HG03558 (cell line): ENCODE data around the gene NINJ1.

Experiments used
- ATAC-seq: cut with Tn5 transposase; IDR thresholded peaks from one replicate; pipeline ENCODE4 v1.9.1; 2021; ENCODE audit warnings: moderate number of reproducible peaks; ENCODE audit not compliant: unreplicated experiment; ENCODE audit errors: extremely low read depth

The NINJ1 gene

GRCh38 chr9:93134740-93135444 lies 841 bp upstream of the NINJ1 start:
- no peak for ATAC-seq

DNA sequence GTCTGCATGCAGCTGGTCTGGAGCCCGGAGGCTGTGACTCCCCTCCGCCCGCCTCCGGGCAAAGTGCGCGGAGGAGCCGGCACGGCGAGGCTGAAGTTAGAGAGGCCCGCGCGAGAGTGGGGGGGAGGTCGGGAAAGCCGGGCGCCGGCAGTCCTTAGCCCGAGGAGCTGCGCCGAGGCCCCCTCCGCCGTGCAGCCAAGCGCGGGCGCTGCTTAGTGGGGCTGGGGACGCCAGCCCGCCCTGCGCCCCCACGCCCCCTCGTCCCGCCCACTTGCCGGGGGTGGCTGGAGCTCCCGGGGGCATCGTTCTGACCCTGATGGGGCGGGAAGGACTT lies 403 bp downstream of the NINJ1 start:
- ATAC-seq, result no peak

GRCh38 chr9:93132946-93133680 lies 938 bp downstream of the NINJ1 start:
- ATAC-seq, result no peak

- ATAC-seq, result no peak
Measured at GRCh38 chr9:93132287-93132927, 1.6 kb downstream of the NINJ1 start.

GRCh38 chr9:93131599-93132286 lies 2.3 kb downstream of the NINJ1 start:
- no peak for ATAC-seq

GRCh38 chr9:93130861-93131481 lies 3.1 kb downstream of the NINJ1 start:
- no peak for ATAC-seq

- ATAC-seq, result no peak
Measured at GRCh38 chr9:93129691-93130500, 4.2 kb downstream of the NINJ1 start.

GRCh38 chr9:93129286-93129685 lies 4.8 kb downstream of the NINJ1 start:
- no peak for ATAC-seq

DNA sequence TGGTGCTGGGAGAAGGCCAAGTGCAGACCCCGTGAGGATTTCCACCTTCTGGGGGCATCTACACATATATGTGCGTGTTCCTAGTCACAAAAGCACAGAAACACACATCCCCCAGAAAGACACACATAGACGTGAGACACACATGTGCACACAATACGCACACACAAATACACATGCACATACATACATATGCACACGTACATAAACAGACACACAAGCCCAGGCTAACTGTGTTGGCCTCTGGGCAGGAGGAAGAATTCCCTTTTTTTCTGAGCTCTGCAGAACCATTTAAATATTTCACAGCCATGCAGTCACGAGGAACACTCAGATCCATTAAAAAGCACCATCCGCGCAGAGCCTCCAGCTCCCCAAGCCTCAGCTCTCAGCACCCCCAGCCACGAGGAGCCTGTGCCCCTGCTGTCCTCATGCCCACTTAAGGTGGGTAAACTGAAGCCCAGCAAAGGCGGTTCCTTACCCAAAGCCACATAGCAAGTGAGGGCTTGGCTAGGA lies 5.3 kb downstream of the NINJ1 start:
- ATAC-seq, result no peak

DNA sequence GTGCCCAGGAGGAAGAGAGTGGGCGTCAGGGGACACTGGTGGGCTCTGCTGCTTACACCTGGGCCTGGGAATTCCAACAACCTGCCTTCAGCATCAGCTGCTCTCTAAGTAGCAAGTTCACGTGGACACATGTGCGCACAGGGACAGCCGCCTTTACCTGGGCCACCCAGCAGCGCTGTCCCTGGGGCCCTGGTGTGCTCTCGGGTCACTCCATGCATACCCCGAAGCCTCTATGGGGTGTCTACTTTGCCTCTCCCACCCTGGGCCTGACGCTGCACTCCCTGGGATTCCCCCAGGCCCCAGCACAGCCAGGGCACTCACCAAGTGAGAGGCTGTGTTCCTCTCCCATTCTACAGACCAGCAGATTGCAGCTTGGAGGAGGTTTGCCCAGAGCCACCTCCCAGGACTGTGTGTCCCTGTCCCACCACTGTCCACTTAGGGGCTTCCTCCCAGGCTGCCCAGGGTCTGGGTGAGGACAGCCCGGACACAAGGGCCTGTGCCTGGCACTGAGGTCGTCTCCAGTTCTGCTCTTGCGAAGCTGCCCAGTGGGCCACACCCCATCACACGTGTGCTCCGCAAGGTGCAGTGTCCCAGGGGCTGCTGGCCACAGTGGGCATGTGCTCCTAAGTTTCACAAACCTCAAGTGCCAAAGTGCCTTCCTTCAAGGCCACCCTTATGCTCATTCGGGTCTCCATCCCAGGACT lies 5.9 kb downstream of the NINJ1 start:
- ATAC-seq, result no peak

- ATAC-seq, result no peak
Measured at GRCh38 chr9:93127395-93127911, 6.6 kb downstream of the NINJ1 start.

DNA sequence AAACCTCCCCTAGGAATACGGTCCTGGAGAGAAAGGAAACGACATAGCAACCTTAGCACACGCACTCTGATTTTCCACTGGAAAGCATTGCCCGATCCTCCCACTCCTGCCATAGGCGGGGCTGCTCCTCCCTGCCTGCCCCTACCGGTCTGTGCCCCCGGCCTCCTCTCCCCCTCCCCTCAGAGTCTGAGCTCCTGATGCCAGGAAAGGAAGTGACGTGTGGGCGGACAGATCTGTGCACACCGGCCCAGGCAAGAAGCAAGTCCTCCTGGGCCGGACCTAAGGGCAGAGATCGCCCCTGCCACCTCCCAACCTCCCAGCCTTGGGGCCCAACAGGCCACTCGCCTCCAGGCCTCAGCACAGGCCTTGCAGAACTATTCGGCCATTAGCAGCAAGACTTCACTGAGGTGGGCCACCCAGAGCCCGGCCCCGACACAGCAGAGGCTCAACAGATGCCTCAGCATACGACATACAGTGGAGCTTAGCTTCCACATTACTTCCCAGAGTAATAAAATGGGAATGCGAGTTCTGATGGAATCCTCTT lies 7.2 kb downstream of the NINJ1 start:
- ATAC-seq, result no peak

DNA sequence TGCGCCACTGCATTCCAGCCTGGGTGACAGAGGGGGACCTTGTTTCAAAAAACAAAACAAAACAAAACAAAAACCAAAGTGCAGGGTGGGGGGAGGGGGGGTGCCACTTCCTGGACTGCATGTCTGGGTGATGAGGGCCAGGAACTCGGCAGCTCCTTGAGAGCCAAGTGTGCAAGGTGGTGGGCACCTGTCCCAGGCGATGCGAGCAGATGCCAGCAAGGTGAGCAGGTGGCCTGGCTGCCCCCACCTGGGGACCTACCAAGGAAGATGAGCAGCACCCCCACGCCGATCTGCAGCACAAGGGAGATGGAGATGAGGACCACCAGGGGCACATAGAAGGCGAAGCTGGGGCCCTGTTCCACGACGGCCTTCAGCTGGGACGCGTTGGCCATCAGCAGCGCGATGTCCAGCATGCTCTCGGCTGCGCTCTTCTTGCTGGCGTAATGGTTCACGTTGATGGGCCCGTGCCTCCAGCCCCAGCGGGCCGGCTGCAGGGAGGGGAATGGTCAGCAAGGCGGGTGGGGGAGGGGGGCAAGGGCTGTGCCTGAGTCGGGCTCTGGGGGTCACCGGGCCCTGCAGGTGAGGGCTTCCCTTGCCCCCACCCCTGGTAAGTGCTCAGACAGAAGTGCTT lies 7.8 kb downstream of the NINJ1 start:
- no peak for ATAC-seq

GRCh38 chr9:93125331-93125894 lies 8.6 kb downstream of the NINJ1 start:
- no peak for ATAC-seq

- no peak for ATAC-seq
Measured at GRCh38 chr9:93124793-93125192, 9.3 kb downstream of the NINJ1 start.

DNA sequence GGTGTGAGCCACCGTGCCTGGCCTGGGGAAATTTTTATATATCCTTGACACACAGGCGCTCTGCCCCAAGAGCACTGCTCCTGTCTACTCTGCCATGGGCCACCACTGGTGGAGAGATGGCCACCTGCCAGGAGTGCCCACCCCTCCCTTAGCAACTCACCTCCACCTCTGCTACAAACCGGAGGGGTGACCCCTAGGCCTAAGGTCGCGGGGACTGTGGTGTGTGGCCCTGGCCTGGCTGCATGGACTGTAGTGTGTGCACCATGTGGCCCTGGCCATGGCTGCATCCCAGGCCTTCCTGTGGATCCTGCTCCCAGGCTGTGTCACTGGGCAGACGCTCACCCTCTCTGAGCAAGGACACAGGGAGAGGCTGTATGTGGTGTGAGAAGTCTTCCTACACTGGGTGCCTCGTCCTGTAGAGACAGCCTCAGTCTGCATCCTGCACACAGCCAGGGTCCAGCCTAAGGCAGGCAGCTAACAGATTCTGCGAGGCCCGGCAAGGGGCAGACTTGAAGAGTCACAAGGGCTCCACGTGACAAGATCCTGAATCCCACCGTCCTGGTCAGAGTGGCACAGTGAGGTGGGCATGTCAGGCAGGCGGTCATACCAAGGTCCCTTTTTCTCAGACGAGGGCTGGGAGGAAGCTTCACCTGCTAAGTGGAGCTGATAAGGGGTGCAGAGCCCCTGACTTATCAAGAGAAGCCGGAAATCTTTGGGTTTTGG lies 10.3 kb downstream of the NINJ1 start:
- ATAC-seq, result no peak

GRCh38 chr9:93122721-93123221 lies 11.3 kb downstream of the NINJ1 start:
- ATAC-seq, result no peak
